Stimulated activated CD4-positive, alpha-beta T cell treated with anti-CD3 and anti-CD28 coated beads, Interleukin-1b, Interleukin-23, amount 100 ng/mL, for 24 hours (primary cell): Measurements from ENCODE around the gene SLC6A20.

Experiments
- DNase-seq, 4 experiments: peaks; one replicate each; pipeline ENCODE4 v3.0.0-alpha.2; 2020; ENCODE audit warnings: low read depth in 4 of 4, low spot score in 1 of 4

Gene SLC6A20

GRCh38 chr3:45795882-45796765 lies at the start of gene SLC6A20:
TSS of gene SLC6A20 (minus strand) at chr3:45796536. CDS start at chr3:45796419, 117 bp downstream.
- peak in 1 of 4 experiments; percentile 1 for DNase-seq

- no peak for DNase-seq
These were observed 48.3 kb upstream of the SLC6A20 start for GRCh38 chr3:45844616-45845015.

DNA sequence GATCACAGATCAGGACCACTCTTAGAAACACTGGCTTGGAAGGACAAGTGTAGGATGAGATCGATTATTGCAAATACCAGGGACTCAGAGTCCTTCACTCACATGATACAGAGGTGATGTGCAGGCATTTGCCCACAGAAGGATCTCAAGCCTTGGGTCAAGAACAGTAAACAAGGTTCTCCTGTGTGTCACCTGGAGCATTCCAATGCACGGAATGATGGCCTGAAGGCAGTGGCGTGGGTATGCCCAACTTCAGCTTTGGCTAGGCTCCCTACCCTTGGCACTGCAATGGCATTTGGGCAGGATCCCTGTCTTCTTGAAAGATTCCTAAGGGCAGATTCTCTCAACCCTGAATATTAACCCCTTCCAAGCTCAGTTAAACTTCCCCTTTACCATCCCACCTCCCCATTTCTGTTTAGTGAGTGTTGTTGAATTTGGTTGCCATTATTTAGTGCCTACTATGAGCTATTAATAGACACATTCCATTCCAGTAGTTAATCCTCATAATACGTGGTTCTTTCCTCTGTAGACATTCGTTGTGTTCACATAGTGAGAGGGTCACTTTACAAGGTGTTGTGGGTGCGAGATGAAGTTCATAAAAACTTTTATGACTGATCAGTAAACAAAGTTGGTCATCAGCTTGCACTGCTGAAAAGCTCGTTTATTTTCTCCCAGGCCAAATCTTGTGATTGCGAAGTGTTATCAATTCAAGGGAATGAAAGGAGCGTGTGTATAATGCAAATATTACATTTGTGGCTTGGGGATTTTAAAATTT lies 46.7 kb upstream of the SLC6A20 start:
- DNase-seq, result no peak

DNA sequence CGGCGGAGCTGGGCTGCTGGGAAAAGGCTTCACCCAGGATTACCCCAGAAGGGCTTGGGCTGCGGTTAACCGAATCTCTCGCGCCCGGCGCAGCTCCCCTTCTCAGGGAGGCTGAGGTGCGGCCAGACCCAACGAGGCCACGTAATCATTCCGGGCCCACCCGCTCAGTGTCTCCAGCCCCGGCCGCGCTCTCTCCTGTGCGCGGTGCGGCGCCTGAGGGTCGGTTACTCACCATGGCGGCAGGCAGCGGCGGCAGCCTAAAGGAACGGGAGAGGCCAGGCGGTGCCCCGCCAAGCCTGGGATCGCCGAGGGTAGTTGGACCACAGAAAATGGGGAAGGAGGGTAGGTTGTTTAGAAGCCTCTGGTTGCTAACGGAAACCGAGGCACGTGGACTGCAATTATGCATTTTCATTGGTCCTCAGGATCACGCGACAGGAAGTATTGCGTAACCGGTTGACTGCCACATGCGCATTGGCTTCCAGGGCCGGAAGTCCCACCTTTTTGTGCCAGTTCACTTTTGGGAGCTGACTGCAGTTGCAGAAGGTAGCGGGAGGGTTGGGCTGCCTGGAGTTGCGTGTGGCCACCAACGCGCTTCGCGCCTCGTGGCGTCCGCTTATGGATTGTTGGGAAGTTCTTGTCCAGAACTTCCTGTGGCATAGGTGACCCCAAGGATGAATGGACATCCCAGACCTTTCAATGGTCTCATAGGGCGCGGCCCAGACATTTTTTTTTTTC lies 45.6 kb upstream of the SLC6A20 start, which contains the start of gene LZTFL1:
Gene LZTFL1 (minus strand): TSS at position 363 of the 735 bp plus-strand sequence. CDS start 128 bp downstream, at position 235.
- DNase-seq, result peak; percentile 64 to 81 (median 78)

- DNase-seq, result no peak
These were observed 45.1 kb upstream of the SLC6A20 start for GRCh38 chr3:45841420-45841756.

DNA sequence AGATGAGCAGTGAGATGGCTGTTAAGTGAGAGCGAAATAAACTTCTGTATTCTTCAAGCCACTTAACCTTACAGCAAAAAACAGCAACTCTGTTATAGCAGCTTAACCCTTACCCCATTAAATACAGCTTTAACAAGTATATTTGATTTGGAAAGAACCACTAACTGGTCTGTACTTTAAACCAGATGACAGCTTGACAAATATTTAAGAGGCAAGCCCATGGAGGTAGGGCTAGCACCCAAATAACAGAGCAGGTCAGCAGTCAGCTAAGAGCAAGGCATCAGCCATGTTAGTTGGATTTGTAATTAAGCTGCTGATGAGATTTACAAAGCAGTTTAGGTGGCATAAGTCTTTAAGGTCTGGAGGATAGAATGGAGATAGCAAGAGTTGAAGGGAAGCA lies 42.1 kb upstream of the SLC6A20 start:
- DNase-seq, result no peak

DNA sequence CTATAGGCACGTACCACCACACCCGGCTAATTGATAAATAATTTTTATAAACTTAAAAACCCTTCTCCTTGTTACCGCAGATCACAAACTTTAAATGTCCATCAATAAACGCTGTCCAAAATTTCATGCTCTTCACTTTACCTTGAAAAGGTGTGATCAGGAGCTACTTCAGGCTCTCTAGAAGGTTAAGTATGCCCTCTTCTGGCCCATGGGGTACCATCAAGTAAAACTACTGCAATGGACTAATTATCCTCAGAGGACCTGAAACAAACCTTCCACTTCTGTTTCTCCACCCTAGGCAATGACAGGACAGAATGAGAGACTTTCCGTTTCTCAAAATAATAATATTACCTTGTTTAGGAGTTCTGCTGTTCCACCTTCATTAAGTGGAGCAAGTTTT lies 36.4 kb upstream of the SLC6A20 start:
- DNase-seq, result no peak

DNA sequence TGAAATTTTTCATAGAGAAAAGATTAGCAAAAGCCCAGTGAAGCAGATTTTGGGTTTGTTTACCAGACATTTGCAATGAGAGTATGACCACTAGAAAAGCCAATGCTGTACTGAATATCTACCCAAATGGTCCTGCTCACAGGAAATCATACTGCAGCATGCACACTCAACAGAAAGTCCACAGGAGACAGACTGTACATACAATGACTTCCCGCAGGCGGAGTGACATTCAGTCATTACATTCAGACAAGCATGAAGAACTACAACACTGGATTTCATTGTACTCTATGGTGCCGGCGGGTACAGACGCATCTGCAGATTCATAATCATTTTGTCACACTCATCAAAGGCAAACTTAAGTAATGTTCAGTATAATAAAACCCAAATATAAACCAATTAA lies 33.8 kb upstream of the SLC6A20 start:
- no peak for DNase-seq

DNA sequence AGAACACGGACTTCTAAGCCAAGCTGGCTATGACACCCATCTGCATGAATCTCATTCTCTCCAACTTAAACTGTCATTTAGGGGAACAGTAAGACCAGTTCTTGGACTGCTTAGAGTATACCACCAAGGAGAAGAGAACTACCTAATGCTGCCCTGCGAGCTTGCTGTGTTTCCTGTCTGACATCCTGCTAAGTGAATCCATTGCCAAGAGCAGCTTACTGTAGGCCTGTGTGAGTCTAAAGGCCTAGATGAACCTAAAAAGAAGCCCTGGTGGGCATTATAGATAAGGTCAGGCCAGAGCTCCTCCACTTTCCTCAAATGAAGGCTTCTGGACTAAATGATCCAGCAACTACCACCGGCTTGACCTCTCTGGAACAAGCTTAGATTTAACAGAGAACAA lies 30.6 kb upstream of the SLC6A20 start:
- no peak for DNase-seq

- no peak for DNase-seq
These were observed 30.0 kb upstream of the SLC6A20 start for GRCh38 chr3:45826321-45826720.

DNA sequence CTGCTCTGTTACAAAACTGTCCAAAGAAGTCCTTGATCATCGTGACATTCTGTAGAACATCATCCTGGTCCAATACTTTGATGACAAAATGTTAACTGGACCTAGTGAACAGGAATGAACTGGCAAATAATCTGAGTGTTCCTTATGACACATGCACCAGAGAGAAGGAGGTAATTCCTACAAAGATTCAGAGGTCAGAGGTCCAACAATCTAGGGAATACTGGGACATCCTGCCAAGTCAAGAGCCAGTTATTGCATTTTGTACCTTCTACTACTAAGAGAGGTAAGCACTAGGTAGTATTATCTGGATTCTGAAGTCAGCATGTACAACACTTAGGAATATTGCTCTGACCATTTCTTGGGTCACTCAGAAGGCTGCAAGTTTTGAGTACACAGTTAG lies 24.8 kb upstream of the SLC6A20 start:
- no peak for DNase-seq

DNA sequence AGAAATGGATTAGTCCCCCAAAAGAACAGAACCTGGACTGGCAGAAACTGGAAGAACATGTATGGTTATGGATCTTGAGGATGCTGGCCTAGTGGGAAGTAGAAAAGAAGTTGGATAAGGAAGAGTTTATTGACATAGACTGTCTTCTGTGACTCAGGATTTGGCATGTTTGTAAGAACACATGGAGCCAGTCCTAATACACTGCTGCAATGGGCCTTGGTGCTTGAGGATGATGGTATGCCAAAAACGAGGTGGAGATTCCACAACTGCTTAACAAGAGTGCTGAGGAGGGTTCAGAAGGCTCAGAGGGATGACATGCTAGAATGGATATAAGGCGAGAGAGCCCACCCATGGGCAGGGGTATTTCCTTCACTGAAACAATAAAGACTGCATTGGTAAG lies 23.2 kb upstream of the SLC6A20 start:
- DNase-seq, result no peak

GRCh38 chr3:45817831-45818522 lies 21.6 kb upstream of the SLC6A20 start:
- DNase-seq, result no peak

DNA sequence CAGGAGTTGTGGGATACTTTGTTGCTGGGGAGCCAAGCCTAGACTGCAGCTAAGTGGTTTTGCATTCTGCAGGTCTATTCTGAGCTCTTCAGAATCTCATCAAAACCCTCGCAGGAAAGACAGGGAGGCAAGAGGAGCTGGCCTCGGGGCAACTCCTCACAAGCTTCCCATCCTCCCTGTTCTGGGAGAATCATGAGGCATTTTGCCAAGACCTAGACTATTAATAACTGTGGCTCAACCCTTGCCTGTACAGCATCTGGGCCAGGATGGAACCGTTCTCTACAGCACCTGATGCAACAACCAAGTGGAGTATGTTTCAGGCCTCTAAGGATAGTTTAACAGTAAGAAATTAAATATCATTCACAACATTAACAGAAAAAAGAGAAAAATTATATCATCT lies 20.2 kb upstream of the SLC6A20 start:
- no peak for DNase-seq

GRCh38 chr3:45814322-45814721 lies 18.0 kb upstream of the SLC6A20 start:
- DNase-seq, result no peak

GRCh38 chr3:45807681-45808540 lies 11.6 kb upstream of the SLC6A20 start:
- DNase-seq, result no peak

DNA sequence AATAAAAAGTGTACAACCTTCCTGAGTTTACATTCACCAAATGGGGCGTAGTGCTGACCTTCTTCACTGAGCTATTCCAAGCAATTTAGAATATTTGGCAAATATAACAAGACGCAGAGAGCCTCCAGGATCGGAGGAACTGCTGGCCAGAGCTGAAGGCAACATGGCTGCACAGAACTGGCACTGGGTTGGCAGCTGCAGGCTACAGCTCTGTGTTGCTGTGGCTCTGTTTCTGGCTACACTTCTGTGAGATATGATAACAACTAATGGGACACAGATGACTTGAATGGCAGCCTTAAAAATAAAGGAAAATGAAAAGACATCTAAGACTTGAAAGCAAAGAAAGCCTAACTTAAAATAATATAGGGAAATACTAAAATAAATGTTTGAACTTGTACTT lies 10.8 kb upstream of the SLC6A20 start:
- DNase-seq, result no peak

DNA sequence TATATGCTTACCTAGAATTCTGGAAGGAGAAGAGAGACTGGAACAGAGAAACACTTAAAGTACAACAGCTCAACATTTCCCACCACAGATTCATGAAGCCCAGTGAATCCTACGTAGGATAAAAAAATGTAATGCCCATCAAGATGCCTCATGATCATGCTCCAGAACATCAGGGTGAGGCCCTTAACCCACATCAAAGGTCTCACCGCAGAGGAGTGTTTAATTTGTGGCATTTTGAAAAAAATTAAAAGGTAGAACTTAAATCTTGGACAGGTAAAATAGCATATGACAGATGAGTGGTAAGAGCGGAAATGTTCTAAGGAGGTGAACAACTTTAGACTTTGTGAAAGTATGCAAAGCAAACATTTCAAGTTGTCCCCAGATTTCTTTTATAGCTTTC lies 9.7 kb upstream of the SLC6A20 start:
- no peak for DNase-seq

DNA sequence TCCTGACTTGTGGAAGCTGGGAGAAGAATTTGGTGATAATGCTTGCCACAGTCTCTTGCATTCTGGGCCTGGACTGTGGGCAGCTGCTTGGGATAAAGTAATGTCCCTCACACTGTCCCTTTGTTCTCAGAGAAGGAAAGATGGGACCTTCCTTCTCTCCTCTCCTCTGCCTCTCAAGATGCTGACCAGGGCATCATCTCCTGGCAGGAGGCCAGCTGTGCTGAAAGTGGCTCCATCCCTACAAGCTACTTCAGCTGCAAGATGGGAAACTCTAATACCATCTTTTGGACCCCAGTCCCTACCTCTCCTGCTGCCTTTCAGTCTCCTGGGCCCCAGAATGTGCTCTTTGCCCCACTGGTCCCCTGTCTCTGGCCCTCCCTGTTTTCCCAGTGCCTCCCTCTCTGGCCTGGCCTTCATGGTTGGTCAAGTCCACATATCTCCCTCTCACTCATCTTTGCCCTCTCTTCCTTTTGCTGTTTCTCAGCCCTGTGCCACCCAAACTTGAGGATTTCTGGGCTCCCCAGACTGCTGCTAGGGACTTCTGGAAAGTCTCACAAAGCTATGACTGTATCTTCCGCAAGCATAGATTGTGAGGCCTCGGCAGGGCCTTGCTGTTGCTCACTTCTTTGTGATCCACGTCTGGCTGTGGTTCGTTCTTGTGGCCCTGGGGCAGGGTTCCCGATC lies 7.1 kb upstream of the SLC6A20 start:
- no peak for DNase-seq
